Hepatocyte (in vitro differentiated cells): Measurements from ENCODE around the gene TSPAN9.

Source experiments
- EZH2 ChIP-seq: fragments of 200-600 bp; sonication (generic); IDR thresholded peaks from 2 replicates; pipeline ENCODE4 v1.6.1; 2016; ENCODE audit warnings: antibody characterized with exemption, mild to moderate bottlenecking, borderline replicate concordance
- EZH2phosphoT487 ChIP-seq: fragments of 200-600 bp; sonication (generic); IDR thresholded peaks from one replicate; pipeline ENCODE4 v1.6.1; 2018; ENCODE audit warnings: antibody characterized with exemption, mild to moderate bottlenecking, low read depth, moderate library complexity; ENCODE audit not compliant: unreplicated experiment, severe bottlenecking
- TF ChIP-seq, protein P1 (sequence below): fragments of 200-600 bp; sonication (generic); IDR thresholded peaks from 2 replicates; pipeline ENCODE4 v1.5.1; 2016; ENCODE audit warnings: antibody characterized with exemption, mild to moderate bottlenecking; ENCODE audit not compliant: poor library complexity

DNA sequence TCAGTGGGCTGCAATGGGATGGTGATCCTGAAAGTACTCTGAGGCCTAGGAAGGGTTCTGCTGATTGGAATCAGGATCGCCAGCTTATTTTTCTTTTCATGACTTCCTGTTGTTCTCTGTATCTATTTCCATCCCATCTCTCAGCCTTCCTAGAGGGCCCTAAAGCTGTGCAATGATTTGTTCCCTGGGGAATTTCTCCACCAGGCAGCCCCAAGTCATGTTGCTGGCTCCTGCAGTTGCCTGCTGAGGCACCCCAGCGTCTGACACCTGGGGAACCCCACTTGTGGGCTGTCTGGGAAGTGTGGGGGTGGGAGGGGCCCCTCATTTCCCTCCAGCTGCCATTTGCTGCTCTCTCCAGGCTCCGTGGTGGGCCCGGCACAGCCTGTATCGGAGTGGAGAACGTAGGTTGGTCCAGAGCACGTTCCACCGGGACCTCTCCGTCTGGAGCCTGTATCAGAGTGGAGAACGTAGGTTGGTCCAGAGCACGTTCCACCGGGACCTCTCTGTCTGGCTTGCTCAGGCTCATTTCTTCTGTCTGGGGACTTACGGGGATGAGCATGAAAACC is 138.3 kb downstream of the TSPAN9 start:
- TF ChIP-seq, protein P1, sequence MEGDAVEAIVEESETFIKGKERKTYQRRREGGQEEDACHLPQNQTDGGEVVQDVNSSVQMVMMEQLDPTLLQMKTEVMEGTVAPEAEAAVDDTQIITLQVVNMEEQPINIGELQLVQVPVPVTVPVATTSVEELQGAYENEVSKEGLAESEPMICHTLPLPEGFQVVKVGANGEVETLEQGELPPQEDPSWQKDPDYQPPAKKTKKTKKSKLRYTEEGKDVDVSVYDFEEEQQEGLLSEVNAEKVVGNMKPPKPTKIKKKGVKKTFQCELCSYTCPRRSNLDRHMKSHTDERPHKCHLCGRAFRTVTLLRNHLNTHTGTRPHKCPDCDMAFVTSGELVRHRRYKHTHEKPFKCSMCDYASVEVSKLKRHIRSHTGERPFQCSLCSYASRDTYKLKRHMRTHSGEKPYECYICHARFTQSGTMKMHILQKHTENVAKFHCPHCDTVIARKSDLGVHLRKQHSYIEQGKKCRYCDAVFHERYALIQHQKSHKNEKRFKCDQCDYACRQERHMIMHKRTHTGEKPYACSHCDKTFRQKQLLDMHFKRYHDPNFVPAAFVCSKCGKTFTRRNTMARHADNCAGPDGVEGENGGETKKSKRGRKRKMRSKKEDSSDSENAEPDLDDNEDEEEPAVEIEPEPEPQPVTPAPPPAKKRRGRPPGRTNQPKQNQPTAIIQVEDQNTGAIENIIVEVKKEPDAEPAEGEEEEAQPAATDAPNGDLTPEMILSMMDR = no peak
- no peak for TF ChIP-seq EZH2
- TF ChIP-seq EZH2phosphoT487 = no peak
